Trophoblast cell (in vitro differentiated cells and primary cell): ENCODE data around the gene FLNB.
"Not testable (repeated sequence)": the region's sequence is repeated elsewhere in the genome, so short reads cannot be mapped to it uniquely, and the experiment has no call there.

ENCODE experiments used
- DNase-seq, 2 donors: peaks; one replicate each; pipeline ENCODE4 v3.0.0-alpha.2; 2016
- H2AFZ ChIP-seq: 2 replicates; pipeline ENCODE4 v1.6.1; 2013; ENCODE audit warnings: low read length, moderate library complexity, mild to moderate bottlenecking; ENCODE audit not compliant: insufficient read depth, poor library complexity
- H2AK5ac ChIP-seq: 2 replicates; pipeline ENCODE4 v1.6.1; 2013; ENCODE audit warnings: mild to moderate bottlenecking, low read length
- H2BK120ac ChIP-seq: 2 replicates; pipeline ENCODE4 v1.6.1; 2013; ENCODE audit warnings: low read length, mild to moderate bottlenecking, moderate library complexity; ENCODE audit not compliant: insufficient read depth, poor library complexity
- H2BK12ac ChIP-seq: 2 replicates; pipeline ENCODE4 v1.6.1; 2013; ENCODE audit warnings: mild to moderate bottlenecking, low read length, moderate library complexity
- H2BK5ac ChIP-seq: 2 replicates; pipeline ENCODE4 v1.6.1; 2013; ENCODE audit warnings: low read length, low read depth, moderate library complexity, mild to moderate bottlenecking; ENCODE audit not compliant: poor library complexity
- H3K14ac ChIP-seq: 2 replicates; pipeline ENCODE4 v1.6.1; 2013; ENCODE audit warnings: mild to moderate bottlenecking, low read length
- H3K18ac ChIP-seq: 2 replicates; pipeline ENCODE4 v1.6.1; 2013; ENCODE audit warnings: mild to moderate bottlenecking, low read length
- H3K23ac ChIP-seq: 2 replicates; pipeline ENCODE4 v1.6.1; 2013; ENCODE audit warnings: low read length
- H3K27ac ChIP-seq: 2 replicates; pipeline ENCODE4 v1.5.1; 2013; ENCODE audit warnings: low read depth, mild to moderate bottlenecking, inconsistent platforms, low read length, moderate library complexity
- H3K27me3 ChIP-seq: 2 replicates; pipeline ENCODE4 v1.6.1; 2013; ENCODE audit warnings: inconsistent platforms, mild to moderate bottlenecking, low read length, moderate library complexity; ENCODE audit not compliant: insufficient read depth
- H3K36me3 ChIP-seq, 2 experiments: 1 replicate in 1 of 2; 2 replicates in 1 of 2; pipeline ENCODE4 v1.6.1; 2013; ENCODE audit warnings: low read length in 2 of 2, mild to moderate bottlenecking in 2 of 2, moderate library complexity in 1 of 2; ENCODE audit not compliant: insufficient read depth in 2 of 2, control insufficient read depth in 1 of 2
- H3K4ac ChIP-seq: 2 replicates; pipeline ENCODE4 v1.6.1; 2013; ENCODE audit warnings: low read depth, mild to moderate bottlenecking, low read length, moderate library complexity
- H3K4me1 ChIP-seq, 2 experiments: 1 replicate in 1 of 2; 2 replicates in 1 of 2; pipeline ENCODE4 v1.6.1; 2013; ENCODE audit warnings: low read length in 2 of 2, mild to moderate bottlenecking in 2 of 2, moderate library complexity in 1 of 2; ENCODE audit not compliant: insufficient read depth in 2 of 2, control insufficient read depth in 1 of 2
- H3K4me2 ChIP-seq: 2 replicates; pipeline ENCODE4 v1.6.1; 2013; ENCODE audit warnings: inconsistent platforms, mild to moderate bottlenecking, low read length, moderate library complexity
- H3K4me3 ChIP-seq: 2 replicates; pipeline ENCODE4 v1.5.1; 2013; ENCODE audit warnings: mild to moderate bottlenecking, low read depth, low read length, inconsistent platforms
- H3K79me1 ChIP-seq: one replicate; pipeline ENCODE4 v1.6.1; 2013; ENCODE audit warnings: low read length
- H3K79me2 ChIP-seq: 2 replicates; pipeline ENCODE4 v1.6.1; 2013; ENCODE audit warnings: low read length, mild to moderate bottlenecking; ENCODE audit not compliant: control insufficient read depth, insufficient read depth, poor library complexity
- H3K9ac ChIP-seq: 2 replicates; pipeline ENCODE4 v1.6.1; 2013; ENCODE audit warnings: mild to moderate bottlenecking, low read length
- H3K9me3 ChIP-seq: 2 replicates; pipeline ENCODE4 v1.6.1; 2013; ENCODE audit warnings: low read depth, mild to moderate bottlenecking, control low read depth, inconsistent platforms, low read length; ENCODE audit not compliant: insufficient read depth
- H4K12ac ChIP-seq: 2 replicates; pipeline ENCODE4 v1.6.1; 2013; ENCODE audit warnings: low read depth, mild to moderate bottlenecking, low read length, moderate library complexity
- H4K8ac ChIP-seq: 2 replicates; pipeline ENCODE4 v1.6.1; 2013; ENCODE audit warnings: low read depth, mild to moderate bottlenecking, low read length, moderate library complexity
- H4K91ac ChIP-seq: one replicate; pipeline ENCODE4 v1.6.1; 2013; ENCODE audit warnings: low read depth, mild to moderate bottlenecking, low read length, moderate library complexity
- WGBS: extraction: QIAGEN DNeasy Blood & Tissue Kit; methylation state at CpG from one replicate; pipeline ENCODE4 v1.1.7; 2013; ENCODE audit warnings: missing lambda C conversion rate; ENCODE audit not compliant: insufficient read length, insufficient coverage; ENCODE audit errors: extremely low coverage; 5-methylcytosine and 5-hydroxymethylcytosine counted together

FLNB gene

DNA sequence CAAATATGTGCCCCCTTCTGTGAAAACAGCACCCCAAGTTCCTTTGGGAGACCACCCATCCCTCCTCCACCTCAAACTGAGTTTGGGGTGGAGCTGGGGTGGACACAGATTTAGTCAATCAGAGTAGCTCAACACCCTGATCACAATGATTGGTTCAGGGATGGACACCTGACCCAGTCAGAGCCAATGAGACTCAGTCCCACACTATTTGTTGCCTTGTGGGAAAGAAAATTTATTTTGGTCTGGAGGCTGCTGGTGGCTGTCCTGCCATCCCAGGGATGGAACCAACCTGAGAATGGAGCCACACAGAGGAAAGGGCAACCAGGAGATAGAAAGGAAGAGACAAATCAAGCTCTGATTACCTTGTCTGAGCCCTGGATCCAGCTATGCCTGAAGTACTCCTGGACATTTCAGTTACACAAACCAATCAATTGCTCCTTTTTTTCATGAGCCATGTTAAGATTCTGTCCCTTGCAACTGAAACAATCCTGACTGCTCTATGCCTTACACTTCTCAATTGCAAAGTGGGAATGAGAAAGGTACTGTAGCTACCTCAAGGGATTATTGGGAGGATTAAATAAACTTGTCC, 192.0 kb downstream of the FLNB start:
- Histone ChIP-seq H3K23ac (no peak overlapping the region), H3K79me2 (no peaks in the 10 kb centered on the region), H3K9me3 (peaks cover 6% of the 10 kb centered on the region), H2BK120ac (no peak overlapping the region), H3K27me3 (no peaks in the 10 kb centered on the region), H3K18ac (no peak overlapping the region), H2AFZ (no peak overlapping the region), H3K4me1 (peaks cover 0 to 2% of the 10 kb centered on the region in 2 experiments), H3K27ac (no peak overlapping the region), H3K4ac (no peak overlapping the region), H2AK5ac (no peak overlapping the region), H4K8ac (no peak overlapping the region), H3K36me3 (no peaks in the 10 kb centered on the region), H4K91ac (no peak overlapping the region), H3K9ac (no peak overlapping the region), H2BK12ac (no peak overlapping the region), H3K14ac (no peak overlapping the region), H2BK5ac (no peak overlapping the region), H3K79me1 (no peaks in the 10 kb centered on the region), H3K4me3 (no peak overlapping the region), H3K4me2 (no peak overlapping the region), H4K12ac (no peak overlapping the region)
- DNase-seq: no peak

DNA sequence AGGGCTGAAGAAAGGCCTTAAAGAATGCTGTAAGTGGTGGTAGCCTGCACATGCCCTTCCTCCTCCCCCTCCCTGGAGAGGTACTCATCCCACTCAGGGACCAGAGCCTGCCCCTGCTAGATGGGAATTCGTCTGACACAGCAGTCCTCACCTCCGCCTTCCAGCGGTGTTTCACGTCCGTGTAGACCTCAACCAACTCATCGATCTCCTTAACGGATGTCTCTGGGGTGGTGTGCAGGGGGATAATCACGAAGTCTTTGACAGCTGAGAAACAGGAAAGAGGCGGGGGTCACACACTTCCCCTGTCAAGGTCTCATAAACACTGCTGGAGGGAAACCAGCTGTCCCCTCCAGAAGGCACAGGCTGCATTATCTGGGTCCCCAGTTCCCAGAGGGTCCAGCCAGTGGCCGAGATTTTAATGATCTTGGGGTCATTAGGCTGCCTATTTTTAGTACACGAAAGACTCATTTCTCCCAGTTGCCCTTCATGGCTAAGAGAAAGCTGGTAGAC, 192.7 kb downstream of the FLNB start:
- Histone ChIP-seq H3K9me3 (peaks cover 6% of the 10 kb centered on the region), H3K18ac (no peak overlapping the region), H3K14ac (no peak overlapping the region), H3K4me3 (no peak overlapping the region), H3K4me2 (no peak overlapping the region), H4K91ac (no peak overlapping the region), H4K8ac (no peak overlapping the region), H2AFZ (no peak overlapping the region), H3K27ac (no peak overlapping the region), H2AK5ac (no peak overlapping the region), H3K79me1 (no peaks in the 10 kb centered on the region), H3K4ac (no peak overlapping the region), H3K79me2 (no peaks in the 10 kb centered on the region), H3K9ac (no peak overlapping the region), H3K4me1 (peaks cover 0 to 2% of the 10 kb centered on the region in 2 experiments), H2BK12ac (no peak overlapping the region), H3K23ac (no peak overlapping the region), H3K36me3 (no peaks in the 10 kb centered on the region), H2BK120ac (no peak overlapping the region), H2BK5ac (no peak overlapping the region), H4K12ac (no peak overlapping the region), H3K27me3 (no peaks in the 10 kb centered on the region)
- WGBS: no CpG with 5 or more reads among the region's 11 CpGs
- DNase-seq: no peak

DNA sequence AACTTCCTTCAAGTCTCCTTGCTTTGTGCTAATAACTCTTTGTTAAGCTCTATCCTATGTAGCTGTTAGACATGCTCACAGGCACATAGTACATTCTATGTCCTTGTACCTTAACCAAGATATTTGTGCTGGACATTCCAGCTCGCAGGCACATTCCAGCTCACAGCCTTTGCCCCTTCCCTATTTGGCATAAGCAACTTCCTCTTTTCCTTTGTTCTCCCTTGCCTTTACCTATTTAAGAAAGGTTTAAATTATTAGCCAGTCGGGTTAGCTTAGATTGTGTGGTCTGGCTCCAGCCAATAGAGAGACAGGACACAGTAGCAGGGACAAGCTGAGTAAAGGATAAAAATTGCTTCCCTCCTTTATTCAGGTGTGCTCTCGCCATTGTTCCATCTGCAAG, 193.2 kb downstream of the FLNB start:
- not testable (repeated sequence) for H3K27ac ChIP-seq, H3K27me3 ChIP-seq, H3K4ac ChIP-seq, DNase-seq, H2AFZ ChIP-seq, H2AK5ac ChIP-seq, H2BK5ac ChIP-seq, H2BK120ac ChIP-seq, H3K18ac ChIP-seq, H3K9me3 ChIP-seq, H3K14ac ChIP-seq, H3K23ac ChIP-seq, H3K79me2 ChIP-seq, H3K9ac ChIP-seq, H3K4me1 ChIP-seq, H3K79me1 ChIP-seq, H2BK12ac ChIP-seq, H3K36me3 ChIP-seq, H4K8ac ChIP-seq, H3K4me2 ChIP-seq, H4K12ac ChIP-seq, H4K91ac ChIP-seq, H3K4me3 ChIP-seq
- no CpG with 5 or more reads among the region's 3 CpGs for WGBS

DNA sequence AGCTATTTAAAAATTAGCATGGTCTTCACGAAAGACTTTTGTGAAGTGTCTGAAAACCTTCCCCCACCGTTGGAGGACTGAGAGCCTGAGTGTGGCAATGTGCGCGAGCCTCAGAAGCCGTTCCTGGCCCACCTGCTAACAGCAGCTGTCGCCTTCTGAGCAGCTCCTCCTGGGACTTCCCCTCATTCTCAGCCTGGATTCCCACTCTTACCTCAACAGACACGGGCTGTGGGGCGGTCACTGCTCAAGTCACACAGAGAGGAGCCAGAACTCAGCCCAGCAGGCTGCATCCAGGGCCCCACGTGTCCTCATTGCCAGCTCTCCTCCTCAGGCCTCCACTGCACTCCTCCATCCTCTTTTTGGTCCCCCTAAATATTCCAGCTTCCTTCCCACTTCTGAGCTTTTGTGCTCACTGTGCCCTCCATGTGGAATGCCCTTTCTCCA, 194.7 kb downstream of the FLNB start:
- Histone ChIP-seq H3K18ac (no peak overlapping the region), H2AFZ (no peak overlapping the region), H2BK120ac (no peak overlapping the region), H3K27ac (no peak overlapping the region), H3K4me1 (peaks cover 0 to 2% of the 10 kb centered on the region in 2 experiments), H4K8ac (no peak overlapping the region), H4K12ac (no peak overlapping the region), H3K36me3 (no peaks in the 10 kb centered on the region), H3K79me2 (no peaks in the 10 kb centered on the region), H2AK5ac (no peak overlapping the region), H3K4ac (no peak overlapping the region), H3K9ac (no peak overlapping the region), H2BK5ac (no peak overlapping the region), H3K79me1 (no peaks in the 10 kb centered on the region), H3K9me3 (peaks cover 6% of the 10 kb centered on the region), H4K91ac (no peak overlapping the region), H3K27me3 (no peaks in the 10 kb centered on the region), H2BK12ac (no peak overlapping the region), H3K4me2 (no peak overlapping the region), H3K4me3 (no peak overlapping the region), H3K14ac (no peak overlapping the region), H3K23ac (no peak overlapping the region)
- WGBS: no CpG with 5 or more reads among the region's 9 CpGs
- peak in 1 of 2 donors; percentile 31 for DNase-seq
